A549 (cell line): ENCODE measurements around the gene P2RX6.

Experiments used
- CHD2 ChIP-seq: fragments of 150-350 bp; IDR thresholded peaks from 2 replicates; pipeline ENCODE4 v1.6.1; 2014; ENCODE audit warnings: low read length; ENCODE audit not compliant: partially characterized antibody
- CTCF ChIP-seq: fragments of >200 bp; sonication (Bioruptor Twin); formaldehyde crosslinking; IDR thresholded peaks from 3 replicates; pipeline ENCODE4 v1.5.1; 2016
- ELK1 ChIP-seq: fragments of 150-350 bp; IDR thresholded peaks from 2 replicates; pipeline ENCODE4 v1.6.1; 2014; ENCODE audit warnings: low read depth, mild to moderate bottlenecking, low read length
- EP300 ChIP-seq, 2 experiments: fragments of >200 bp; sonication (Bioruptor Twin); formaldehyde crosslinking; IDR thresholded peaks; 2 replicates in 1 of 2; 3 replicates in 1 of 2; pipeline ENCODE4 v1.6.1; 2016 to 2017
- HDAC2 ChIP-seq: fragments of 200-600 bp; sonication (generic); IDR thresholded peaks from 2 replicates; pipeline ENCODE4 v1.6.1; 2016
- MAFK ChIP-seq: fragments of 450-650 bp; IDR thresholded peaks from 2 replicates; pipeline ENCODE4 v1.6.1; 2014; ENCODE audit not compliant: partially characterized antibody
- MYC ChIP-seq: IDR thresholded peaks from 2 replicates; pipeline ENCODE4 v1.6.1; 2012; ENCODE audit warnings: mild to moderate bottlenecking, inconsistent platforms, low read length, improper control_type of control experiment, borderline replicate concordance
- POLR2A ChIP-seq: IDR thresholded peaks from 2 replicates; pipeline ENCODE4 v1.6.1; 2012; ENCODE audit warnings: mild to moderate bottlenecking, low read length
- POLR2AphosphoS2 ChIP-seq: conservative IDR thresholded peaks from 2 replicates; pipeline ENCODE4 v1.6.1; 2012; ENCODE audit warnings: low read length, improper control_type of control experiment, inconsistent platforms
- RAD21 ChIP-seq, 2 experiments: fragments of >200 bp in 1 of 2; sonication (Bioruptor Twin) in 1 of 2; formaldehyde crosslinking in 1 of 2; IDR thresholded peaks in 1 of 2; conservative IDR thresholded peaks in 1 of 2; 2 replicates in 1 of 2; 3 replicates in 1 of 2; pipeline ENCODE4 v1.6.1; 2012 to 2018; ENCODE audit warnings: inconsistent platforms in 1 of 2
- RCOR1 ChIP-seq: fragments of 150-350 bp; IDR thresholded peaks from 2 replicates; pipeline ENCODE4 v1.6.1; 2014; ENCODE audit warnings: antibody characterized with exemption, low read length, low read depth
- SMC3 ChIP-seq: fragments of >200 bp; sonication (Bioruptor Twin); formaldehyde crosslinking; IDR thresholded peaks from 3 replicates; pipeline ENCODE4 v1.6.1; 2018; ENCODE audit warnings: inconsistent platforms
- USF2 ChIP-seq: fragments of 450-650 bp; IDR thresholded peaks from 2 replicates; pipeline ENCODE4 v1.6.1; 2014; ENCODE audit warnings: antibody characterized with exemption
- ZC3H11A ChIP-seq: fragments of 450-650 bp; IDR thresholded peaks from 2 replicates; pipeline ENCODE4 v1.6.1; 2014; ENCODE audit warnings: antibody characterized with exemption, mild to moderate bottlenecking

GRCh38 chr22:21031545-21032036 is 16.6 kb downstream of the P2RX6 start:
- no peak for TF ChIP-seq HDAC2
- no peak for TF ChIP-seq EP300 (IDR thresholded peaks at IDR 0.05)
- TF ChIP-seq POLR2A = no peak
- no peak for TF ChIP-seq SMC3
- TF ChIP-seq MYC = no peak
- TF ChIP-seq USF2 = no peak
- no peak for TF ChIP-seq RAD21 (conservative IDR thresholded peaks at IDR 0.05 in 1 of 2, IDR thresholded peaks at IDR 0.05 in 1 of 2)
- TF ChIP-seq CTCF = no peak
- no peak for TF ChIP-seq ELK1
- no peak for TF ChIP-seq ZC3H11A
- TF ChIP-seq POLR2AphosphoS2 = no peak
- no peak for TF ChIP-seq CHD2
- TF ChIP-seq MAFK = no peak
- no peak for TF ChIP-seq RCOR1
